Activated naive CD8-positive, alpha-beta T cell treated with anti-CD3 and anti-CD28 coated beads for 36 hours (primary cell): Measurements from ENCODE around the gene ZBTB47. TPM values are rescaled to one million over a fixed set of nuclear protein-coding genes. Genes with fewer than 3 reads are reported as not detected.

Experiments
- DNase-seq: peaks from one replicate; pipeline ENCODE4 v3.0.0; 2021
- H3K27ac Mint-ChIP-seq: one replicate; pipeline ENCODE4 v1.8.0; 2022; ENCODE audit warnings: mild to moderate bottlenecking, moderate library complexity, mixed read lengths
- H3K27me3 Mint-ChIP-seq: one replicate; pipeline ENCODE4 v1.8.0; 2022; ENCODE audit warnings: mild to moderate bottlenecking, mixed read lengths
- H3K36me3 Mint-ChIP-seq: one replicate; pipeline ENCODE4 v1.8.0; 2021; ENCODE audit warnings: mild to moderate bottlenecking, mixed read lengths
- H3K4me1 Mint-ChIP-seq: one replicate; pipeline ENCODE4 v1.8.0; 2021; ENCODE audit warnings: mixed read lengths
- H3K4me3 Mint-ChIP-seq: one replicate; pipeline ENCODE4 v1.8.0; 2022; ENCODE audit warnings: mild to moderate bottlenecking, moderate library complexity, mixed read lengths
- H3K9me3 Mint-ChIP-seq: one replicate; pipeline ENCODE4 v1.8.0; 2022; ENCODE audit warnings: mixed read lengths
- total RNA-seq, 2 experiments: library from RNA; stranded (reverse); gene quantifications; one replicate each; pipeline ENCODE4 v1.2.3, GENCODE V29; 2021

ZBTB47 gene
- total RNA-seq, 2 experiments from 2014 or later = 0.68 to 0.87 TPM

DNA sequence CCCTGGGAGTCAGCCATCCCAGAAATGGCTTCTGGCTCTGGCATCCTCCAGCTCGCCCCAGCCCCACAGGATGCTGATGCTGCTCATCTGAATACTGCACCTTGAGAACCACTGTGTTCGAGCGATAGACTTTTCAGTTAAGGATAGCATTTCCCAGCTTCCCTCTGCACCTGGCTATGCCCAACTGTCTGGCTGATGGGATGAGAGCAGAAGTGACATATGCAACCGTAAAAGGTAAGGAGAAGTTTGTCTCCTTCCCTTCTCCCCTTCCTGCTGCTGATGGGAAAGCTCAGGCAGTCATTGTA, 58.8 kb downstream of the ZBTB47 start:
- no peaks in the 10 kb centered on the region for H3K36me3 Mint-ChIP-seq
- no peaks in the 10 kb centered on the region for H3K9me3 Mint-ChIP-seq
- no peak for DNase-seq
- no peaks in the 10 kb centered on the region for H3K4me1 Mint-ChIP-seq
- H3K27me3 Mint-ChIP-seq = no peaks in the 10 kb centered on the region
- H3K4me3 Mint-ChIP-seq = no peak overlapping the region
- no peak overlapping the region for H3K27ac Mint-ChIP-seq

GRCh38 chr3:42712688-42713372, 59.3 kb downstream of the ZBTB47 start:
- H3K27me3 Mint-ChIP-seq = no peaks in the 10 kb centered on the region
- H3K9me3 Mint-ChIP-seq = no peaks in the 10 kb centered on the region
- no peaks in the 10 kb centered on the region for H3K36me3 Mint-ChIP-seq
- DNase-seq = no peak
- H3K27ac Mint-ChIP-seq = no peak overlapping the region
- no peaks in the 10 kb centered on the region for H3K4me1 Mint-ChIP-seq
- no peak overlapping the region for H3K4me3 Mint-ChIP-seq

GRCh38 chr3:42713747-42714146, 60.2 kb downstream of the ZBTB47 start:
- H3K27ac Mint-ChIP-seq = no peak overlapping the region
- H3K27me3 Mint-ChIP-seq = no peaks in the 10 kb centered on the region
- H3K4me3 Mint-ChIP-seq = no peak overlapping the region
- H3K36me3 Mint-ChIP-seq = no peaks in the 10 kb centered on the region
- no peak for DNase-seq
- no peaks in the 10 kb centered on the region for H3K9me3 Mint-ChIP-seq
- no peaks in the 10 kb centered on the region for H3K4me1 Mint-ChIP-seq

DNA sequence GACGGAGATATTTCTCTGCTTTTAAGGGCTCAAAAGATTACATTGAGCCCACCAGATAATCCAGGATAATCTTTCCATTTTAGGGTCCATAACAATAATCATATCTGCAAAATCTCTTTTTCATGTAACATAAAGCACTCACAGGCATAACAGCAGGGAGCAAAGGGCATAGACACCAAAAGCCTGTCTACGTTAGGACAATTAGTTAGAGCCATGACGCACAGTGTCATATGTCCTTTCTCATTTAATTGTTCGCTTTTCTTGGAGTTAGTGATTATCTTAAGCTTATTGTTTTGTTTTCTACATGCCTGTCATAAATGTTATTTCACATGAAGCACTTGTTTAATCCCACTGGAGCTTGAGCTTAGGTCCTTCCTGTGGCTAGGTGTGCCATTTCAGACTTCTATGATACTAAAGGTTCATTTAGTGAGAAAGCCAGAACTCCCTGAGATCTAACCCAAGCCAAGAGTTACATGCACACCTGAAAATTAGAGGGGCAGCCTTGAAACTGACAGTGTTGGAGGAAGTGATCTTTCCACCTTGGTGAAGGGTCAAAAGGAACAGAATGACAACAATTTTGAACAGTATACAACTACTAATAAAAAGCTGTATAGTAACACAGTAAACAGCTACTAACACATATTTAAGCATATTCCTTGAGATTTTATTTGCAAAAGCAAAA, 60.8 kb downstream of the ZBTB47 start:
- Mint-ChIP-seq H3K4me1 (no peaks in the 10 kb centered on the region), H3K27me3 (no peaks in the 10 kb centered on the region), H3K36me3 (no peaks in the 10 kb centered on the region), H3K9me3 (no peaks in the 10 kb centered on the region), H3K4me3 (no peak overlapping the region), H3K27ac (no peak overlapping the region)
- DNase-seq = no peak

Other genes with a start within 250 kb of the ZBTB47 start
- gene LYZL4, start 243.1 kb upstream of the ZBTB47 start, total RNA-seq = not detected
- 1 to 10 TPM; 6.0 to 6.6 TPM for gene VIPR1, start 151.1 kb upstream of the ZBTB47 start, total RNA-seq
- gene SEC22C, start 71.7 kb upstream of the ZBTB47 start, total RNA-seq = 10 to 100 TPM; 40.0 to 42.3 TPM
- gene SS18L2, start 62.8 kb upstream of the ZBTB47 start, total RNA-seq = 10 to 100 TPM; 77.2 to 78.7 TPM
- gene NKTR, start 53.0 kb upstream of the ZBTB47 start, total RNA-seq = 10 to 100 TPM; 43.9 to 52.9 TPM
- not detected for gene KLHL40, start 31.8 kb downstream of the ZBTB47 start, total RNA-seq
- not detected for gene HHATL, start 49.1 kb downstream of the ZBTB47 start, total RNA-seq
- gene CCDC13, start 119.6 kb downstream of the ZBTB47 start, total RNA-seq = under 1 TPM in 1 of 2 experiments, not detected in 1; 0.49 TPM
- 10 to 100 TPM; 83.1 to 85.3 TPM for gene HIGD1A, start 150.8 kb downstream of the ZBTB47 start, total RNA-seq
- 1 to 10 TPM; 2.8 to 2.9 TPM for gene ACKR2, start 155.7 kb downstream of the ZBTB47 start, total RNA-seq
- gene CYP8B1, start 222.2 kb downstream of the ZBTB47 start, total RNA-seq = not detected